Liver (tissue), 3 donors: Measurements from ENCODE around the gene THAP7.

Experiments
- ATF3 ChIP-seq: IDR thresholded peaks from 2 replicates; pipeline ENCODE4 v1.6.1; 2016; ENCODE audit warnings: antibody characterized with exemption
- CTCF ChIP-seq: fragments of 150-350 bp; IDR thresholded peaks from 2 replicates; pipeline ENCODE4 v1.5.1; 2017; ENCODE audit warnings: improper control_type of control experiment, low read depth, low read length; ENCODE audit not compliant: missing input control
- EGR1 ChIP-seq, 2 donors: IDR thresholded peaks; 2 replicates each; pipeline ENCODE4 v1.6.1; 2016 to 2018; ENCODE audit warnings: antibody characterized with exemption in 2 of 2, low read depth in 2 of 2
- YY1 ChIP-seq: IDR thresholded peaks from 2 replicates; pipeline ENCODE4 v1.6.1; 2016; ENCODE audit warnings: antibody characterized with exemption, mild to moderate bottlenecking
- donor health status: healthy.
- donor health status: healthy.

- TF ChIP-seq YY1 (no peak), CTCF (no peak), ATF3 (no peak), EGR1 (IDR thresholded peaks at IDR 0.05; ENCODE audit: low read depth in 2 of 2) (no peak)
These were observed 5.9 kb downstream of the THAP7 start for GRCh38 chr22:20996031-20996410.
